Epithelial cell of umbilical artery (primary cell): ENCODE data around the gene KCNJ1. TPM values are rescaled to one million over a fixed set of nuclear protein-coding genes. Genes with fewer than 3 reads are reported as not detected.

Source experiments
- total RNA-seq: library from RNA; depleted of rRNA; stranded (reverse); fragments of >200 nt; gene quantifications from 2 replicates; pipeline ENCODE4 v1.2.3, GENCODE V29; 2014

The KCNJ1 gene
- total RNA-seq = under 0.01 TPM in 1 of 2 replicates, not detected in the other

DNA sequence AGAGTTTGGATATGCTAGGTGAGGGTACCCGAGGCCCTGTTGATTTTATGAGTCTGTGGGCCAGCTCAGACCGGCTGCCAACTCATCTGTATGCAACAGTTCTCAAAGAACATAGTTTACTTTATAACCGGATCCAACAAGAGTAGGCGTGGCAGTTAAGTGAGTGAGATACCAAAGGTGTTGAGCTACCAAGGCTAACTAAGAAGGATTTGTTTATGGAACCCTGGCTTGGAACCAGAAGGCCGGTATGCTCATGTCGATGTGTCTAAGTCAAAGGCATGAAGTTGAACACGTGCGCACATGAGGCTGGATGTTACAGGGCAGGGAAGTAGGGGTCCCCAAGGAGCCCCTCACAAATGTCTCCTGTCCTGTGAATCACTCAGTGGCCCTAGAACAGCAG, at the start of gene KCNJ1:
Gene KCNJ1 (minus strand): TSS at position 20 of the 400 bp plus-strand sequence. CDS start 27,053 bp downstream, outside the sequence.

DNA sequence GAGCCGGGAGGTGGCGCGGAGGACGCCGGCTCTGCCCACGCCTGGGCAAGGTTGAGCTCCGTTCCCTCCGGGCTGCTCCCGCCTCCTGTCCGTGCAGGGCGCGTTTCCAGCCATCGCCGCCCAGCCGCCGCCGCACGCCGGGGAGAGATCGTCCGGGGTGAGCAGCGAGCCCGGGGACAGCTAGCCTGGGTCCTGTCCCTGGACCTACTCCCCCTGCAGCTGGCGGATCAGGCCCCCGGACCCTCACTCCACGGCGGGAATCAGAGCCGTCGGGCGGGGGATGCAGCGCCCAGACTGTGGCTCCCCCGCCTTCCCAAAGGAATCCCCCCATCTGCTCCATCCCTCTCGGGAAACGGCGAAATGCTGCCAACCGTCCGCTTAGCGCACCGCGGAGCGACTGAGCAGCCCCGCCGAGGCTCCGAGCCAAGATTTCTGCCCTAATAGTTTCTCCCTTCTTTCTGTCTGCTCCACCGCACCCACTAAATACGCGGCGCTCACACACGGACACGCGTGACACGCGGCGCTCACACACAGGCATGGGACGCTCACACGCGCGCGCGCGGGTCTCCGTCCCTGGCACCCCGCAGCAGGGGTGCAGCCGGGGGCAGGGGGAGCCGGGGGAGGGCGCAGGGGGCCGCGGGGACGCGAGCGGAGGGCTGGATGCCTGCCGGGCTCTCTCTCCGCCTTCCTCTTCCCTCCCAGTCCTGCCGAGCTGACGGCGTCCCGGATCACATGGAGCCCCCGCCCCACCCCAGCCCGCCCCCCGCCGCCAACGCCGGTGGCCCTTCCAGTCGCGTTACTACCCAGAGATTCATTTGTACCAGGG, 23.7 kb upstream of the KCNJ1 start, which contains the start of gene KCNJ5:
Gene KCNJ5 (plus strand): TSS at position 814 of the 826 bp plus-strand sequence. CDS start 19,918 bp downstream, outside the sequence.

Other genes with a start within 250 kb of the KCNJ1 start
- gene FLI1, start 173.2 kb downstream of the KCNJ1 start, total RNA-seq = 70.2 and 75.0 TPM in 2 replicates
- gene KCNJ5, start 24.1 kb upstream of the KCNJ1 start, total RNA-seq = 0.30 TPM in 1 of 2 replicates, not detected in the other
- not detected in 2 replicates for gene TP53AIP1, start 75.6 kb upstream of the KCNJ1 start, total RNA-seq